ENCODE measurements around the gene KLHL22.

DNA sequence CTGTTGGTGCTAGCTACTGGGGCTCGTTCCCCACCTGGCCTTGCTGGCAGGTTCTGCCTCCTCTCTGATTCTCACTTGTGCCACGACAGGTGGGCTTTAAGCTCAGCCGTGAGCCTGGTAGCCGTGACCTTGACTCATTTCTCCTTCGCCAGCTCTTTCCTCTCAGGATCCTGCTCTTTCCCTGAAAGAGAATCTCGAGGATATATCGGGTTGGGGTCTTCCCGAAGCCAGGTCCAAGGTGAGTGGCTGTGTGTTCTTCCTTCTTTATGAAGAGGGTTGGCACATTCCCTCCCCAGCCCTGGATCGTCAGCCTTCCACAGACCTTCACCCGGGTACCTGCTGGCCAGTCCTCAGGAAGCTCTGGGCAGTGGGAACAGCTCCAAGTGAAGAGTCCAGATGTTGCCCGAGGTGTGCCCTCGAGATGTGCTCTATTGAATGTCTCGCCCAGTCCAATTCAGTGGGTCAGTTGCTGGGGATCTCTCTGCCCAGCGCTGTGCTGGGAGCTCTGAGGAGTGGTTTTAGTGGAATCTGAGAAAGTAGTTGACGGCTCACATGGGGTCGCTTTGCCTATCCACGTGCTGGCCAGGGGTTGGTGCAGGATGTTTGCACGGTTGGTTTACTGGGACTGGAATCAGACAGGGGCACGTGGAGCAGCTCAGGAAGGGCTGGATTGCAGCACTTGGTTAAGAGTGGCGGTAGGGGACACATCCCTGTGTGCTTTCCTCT lies 100.3 kb downstream of the KLHL22 start:
- TF ChIP-seq POLR2AphosphoS5 (IDR thresholded peaks at IDR 0.05; ENCODE audit: borderline replicate concordance, low read depth, low read length) (no peak), EZH2 (IDR thresholded peaks at IDR 0.05) (no peak)
